ENCODE results near the gene DPH6.

The DPH6 gene

GRCh38 chr15:35436422-35436821, 109.5 kb downstream of the DPH6 start:
- Histone ChIP-seq H3K36me3 (ENCODE audit: low read length) (no peaks in the 10 kb centered on the region), H3K9ac (ENCODE audit: low read length) (no peak overlapping the region), H2AFZ (ENCODE audit: low read depth, low read length, severe bottlenecking) (no peak overlapping the region), H3K9me2 (replicated peaks; ENCODE audit: insufficient read depth, low read length) (no peaks in the 10 kb centered on the region), H3K27me3 (ENCODE audit: low read length) (no peaks in the 10 kb centered on the region), H3K4me3 (ENCODE audit: insufficient read depth, low read length, poor library complexity, severe bottlenecking) (no peak overlapping the region), H3F3A (ENCODE audit: insufficient read depth) (no peaks in the 10 kb centered on the region), H3K27ac (ENCODE audit: low read depth, low read length) (no peak overlapping the region), H3K79me2 (ENCODE audit: insufficient read depth, low read length) (no peaks in the 10 kb centered on the region), H3K9me3 (ENCODE audit: insufficient read depth, low read length) (peaks cover 11% of the 10 kb centered on the region; the same call in 1 of the 2 replicates), H3K4me2 (ENCODE audit: low read depth, low read length, poor library complexity, severe bottlenecking) (no peak overlapping the region), H4K20me1 (ENCODE audit: low read depth, low read length) (no peaks in the 10 kb centered on the region)
- TF ChIP-seq EZH2phosphoT487 (conservative IDR thresholded peaks at IDR 0.05; ENCODE audit: low read length) (no peak), CTCF (IDR thresholded peaks at IDR 0.05; ENCODE audit: insufficient read depth, low read length, poor library complexity, severe bottlenecking) (no peak)

- Histone ChIP-seq H3K4me2 (ENCODE audit: low read depth, low read length, poor library complexity, severe bottlenecking) (no peak overlapping the region), H3F3A (ENCODE audit: insufficient read depth) (no peaks in the 10 kb centered on the region), H3K79me2 (ENCODE audit: insufficient read depth, low read length) (no peaks in the 10 kb centered on the region), H3K27ac (ENCODE audit: low read depth, low read length) (no peak overlapping the region), H4K20me1 (ENCODE audit: low read depth, low read length) (no peaks in the 10 kb centered on the region), H3K36me3 (ENCODE audit: low read length) (no peaks in the 10 kb centered on the region), H3K27me3 (ENCODE audit: low read length) (no peaks in the 10 kb centered on the region), H3K9ac (ENCODE audit: low read length) (no peak overlapping the region), H3K9me2 (replicated peaks; ENCODE audit: insufficient read depth, low read length) (no peaks in the 10 kb centered on the region), H3K4me3 (ENCODE audit: insufficient read depth, low read length, poor library complexity, severe bottlenecking) (no peak overlapping the region), H2AFZ (ENCODE audit: low read depth, low read length, severe bottlenecking) (no peak overlapping the region), H3K9me3 (ENCODE audit: insufficient read depth, low read length) (peaks cover 11% of the 10 kb centered on the region; the same call in 1 of the 2 replicates)
- no peak for TF ChIP-seq EZH2phosphoT487 (conservative IDR thresholded peaks at IDR 0.05; ENCODE audit: low read length)
- no peak for TF ChIP-seq CTCF (IDR thresholded peaks at IDR 0.05; ENCODE audit: insufficient read depth, low read length, poor library complexity, severe bottlenecking)
Measured at GRCh38 chr15:35431281-35431680, 114.7 kb downstream of the DPH6 start.

GRCh38 chr15:35430301-35430700, 115.7 kb downstream of the DPH6 start:
- H2AFZ ChIP-seq (ENCODE audit: low read depth, low read length, severe bottlenecking) = no peak overlapping the region
- H3K9me2 ChIP-seq (replicated peaks; ENCODE audit: insufficient read depth, low read length) = no peaks in the 10 kb centered on the region
- peaks cover 5% of the 10 kb centered on the region; the same call in 1 of the 2 replicates for H3K9me3 ChIP-seq (ENCODE audit: insufficient read depth, low read length)
- H3K27ac ChIP-seq (ENCODE audit: low read depth, low read length) = no peak overlapping the region
- H3K36me3 ChIP-seq (ENCODE audit: low read length) = no peaks in the 10 kb centered on the region
- H3K9ac ChIP-seq (ENCODE audit: low read length) = no peak overlapping the region
- TF ChIP-seq CTCF (IDR thresholded peaks at IDR 0.05; ENCODE audit: insufficient read depth, low read length, poor library complexity, severe bottlenecking) (no peak), EZH2phosphoT487 (conservative IDR thresholded peaks at IDR 0.05; ENCODE audit: low read length) (no peak)
- H3K4me2 ChIP-seq (ENCODE audit: low read depth, low read length, poor library complexity, severe bottlenecking) = no peak overlapping the region
- H3K27me3 ChIP-seq (ENCODE audit: low read length) = no peaks in the 10 kb centered on the region
- no peaks in the 10 kb centered on the region for H3F3A ChIP-seq (ENCODE audit: insufficient read depth)
- H3K4me3 ChIP-seq (ENCODE audit: insufficient read depth, low read length, poor library complexity, severe bottlenecking) = no peak overlapping the region
- H4K20me1 ChIP-seq (ENCODE audit: low read depth, low read length) = no peaks in the 10 kb centered on the region
- no peaks in the 10 kb centered on the region for H3K79me2 ChIP-seq (ENCODE audit: insufficient read depth, low read length)
